GM18867 (cell line): ENCODE measurements around the gene LYRM4.

Experiments
- ATAC-seq: cut with Tn5 transposase; IDR thresholded peaks from one replicate; pipeline ENCODE4 v1.9.1; 2021; ENCODE audit warnings: mild to moderate bottlenecking, moderate library complexity; ENCODE audit not compliant: unreplicated experiment

Gene LYRM4

DNA sequence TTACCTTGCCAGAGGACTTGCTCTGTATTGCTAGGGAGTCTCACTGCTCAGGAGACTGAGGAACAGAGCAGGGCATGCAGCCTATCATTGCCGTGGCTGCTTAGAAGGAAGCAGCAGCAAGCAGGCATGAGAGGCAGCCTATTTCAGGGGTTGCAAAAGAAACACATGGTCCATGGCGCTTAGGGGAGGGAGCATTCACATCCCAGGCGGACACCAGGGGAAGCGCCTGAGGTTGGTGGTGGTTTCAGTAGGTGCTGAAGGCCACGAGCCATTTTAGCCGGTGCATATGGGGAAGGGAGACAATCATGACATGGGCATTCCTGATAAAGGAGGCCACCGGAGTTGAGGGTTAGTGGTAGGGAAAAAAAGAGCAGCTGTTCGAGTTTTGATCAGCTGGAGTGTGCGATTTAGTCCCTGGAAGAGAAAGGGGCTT is 21.5 kb upstream of the LYRM4 start:
- no peak for ATAC-seq

DNA sequence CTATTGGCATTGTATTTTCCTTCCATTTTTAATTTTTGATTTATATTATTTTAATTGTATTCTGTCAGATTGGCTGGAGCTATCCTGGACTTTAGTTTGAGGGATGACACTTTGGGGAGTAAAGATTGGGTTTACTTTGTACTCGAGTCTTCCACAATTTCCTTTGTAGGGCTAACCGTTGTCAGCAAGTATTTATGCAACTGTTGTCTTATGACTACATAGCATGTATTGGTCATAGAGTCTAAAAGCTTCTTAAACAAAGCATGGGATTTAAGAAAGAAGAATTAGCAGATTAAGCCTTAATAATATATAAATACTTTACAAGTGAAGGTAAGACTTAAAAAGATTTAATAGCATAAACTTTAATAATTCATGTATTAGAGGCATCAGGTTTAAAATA is 20.2 kb upstream of the LYRM4 start:
- no peak for ATAC-seq

DNA sequence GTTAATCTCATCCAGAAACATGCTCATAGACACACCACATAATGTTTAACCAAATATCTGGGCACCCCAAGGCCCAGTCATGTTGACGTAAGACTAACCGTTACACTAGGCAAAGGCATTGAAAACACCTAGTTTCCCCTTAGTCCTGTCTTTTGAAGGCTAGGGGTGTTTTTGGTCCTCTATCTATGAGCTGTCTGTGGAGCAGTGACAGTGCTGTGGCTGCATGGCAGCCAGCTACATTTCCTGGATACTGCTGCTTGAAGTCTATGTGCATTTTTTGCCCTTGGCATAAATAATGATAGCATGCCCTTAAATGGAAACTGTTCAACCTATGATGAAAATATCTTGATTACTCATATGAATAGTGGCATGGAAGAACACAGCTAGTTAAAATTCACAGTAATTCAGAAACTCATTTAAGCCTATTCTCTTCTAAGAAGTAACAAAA is 19.2 kb upstream of the LYRM4 start:
- ATAC-seq: no peak

DNA sequence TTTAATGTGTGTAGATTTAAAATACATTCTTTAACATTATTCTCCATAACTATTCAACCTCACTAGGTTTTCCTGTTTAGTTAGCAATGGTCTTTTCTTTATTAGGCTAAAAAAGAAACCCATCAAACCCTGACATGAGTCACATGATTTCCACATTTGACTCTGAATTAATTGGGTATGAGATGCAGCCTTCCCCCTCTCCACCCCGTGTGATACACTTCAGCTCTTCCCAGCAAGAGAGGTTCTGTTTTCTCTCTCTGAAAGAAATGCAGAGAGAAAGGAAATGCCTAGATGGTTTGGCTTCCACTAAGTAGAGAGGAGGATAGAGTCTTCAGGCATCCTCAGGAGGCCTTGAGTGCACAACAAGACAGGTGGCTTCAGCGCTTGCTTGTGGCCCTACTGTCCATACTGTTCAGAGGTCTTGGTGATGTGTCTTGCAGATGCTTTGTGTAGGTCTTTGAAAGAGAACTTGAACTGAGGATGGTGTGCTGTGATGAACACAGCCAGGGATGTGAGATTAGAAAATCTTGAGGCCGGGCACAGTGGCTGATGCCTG is 17.9 kb upstream of the LYRM4 start:
- no peak for ATAC-seq

DNA sequence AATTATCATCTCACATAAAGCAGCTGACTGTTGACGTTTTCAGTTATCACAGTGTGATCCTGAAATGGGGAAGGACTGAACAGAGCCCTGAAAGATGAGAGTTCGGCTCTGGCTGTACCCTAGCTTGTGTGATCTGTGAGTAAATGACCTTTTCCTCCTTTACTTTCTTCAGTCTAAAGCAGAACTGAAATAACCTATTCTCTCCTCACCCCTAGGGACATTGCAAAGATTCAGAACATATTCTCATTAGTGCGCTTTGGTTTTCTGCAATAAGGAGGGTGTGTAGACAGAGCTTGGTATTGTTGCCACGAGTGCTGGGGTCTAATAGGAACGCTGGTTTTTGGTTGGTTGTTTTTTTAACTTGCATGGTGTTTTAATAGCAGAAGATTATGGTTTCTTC is 17.3 kb upstream of the LYRM4 start:
- peak; percentile 86 for ATAC-seq

DNA sequence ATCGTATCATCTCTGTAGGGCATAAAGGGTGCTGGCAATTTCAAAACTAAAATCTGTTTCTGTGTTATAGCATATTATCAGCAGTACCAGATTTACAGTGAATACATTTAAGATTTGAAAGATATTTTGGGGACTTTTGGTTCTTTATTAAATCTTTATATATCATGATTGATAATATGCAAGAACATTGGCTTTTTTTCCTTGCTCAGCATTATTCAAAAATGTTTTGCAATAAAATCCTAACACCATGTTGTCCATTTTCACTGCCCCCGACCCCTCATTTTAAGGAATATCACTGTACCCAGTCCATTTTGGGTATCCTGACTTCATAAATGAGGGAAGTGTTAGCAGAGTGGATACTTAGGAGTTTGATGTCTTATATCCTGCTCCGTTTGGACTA is 16.8 kb upstream of the LYRM4 start:
- ATAC-seq: no peak

DNA sequence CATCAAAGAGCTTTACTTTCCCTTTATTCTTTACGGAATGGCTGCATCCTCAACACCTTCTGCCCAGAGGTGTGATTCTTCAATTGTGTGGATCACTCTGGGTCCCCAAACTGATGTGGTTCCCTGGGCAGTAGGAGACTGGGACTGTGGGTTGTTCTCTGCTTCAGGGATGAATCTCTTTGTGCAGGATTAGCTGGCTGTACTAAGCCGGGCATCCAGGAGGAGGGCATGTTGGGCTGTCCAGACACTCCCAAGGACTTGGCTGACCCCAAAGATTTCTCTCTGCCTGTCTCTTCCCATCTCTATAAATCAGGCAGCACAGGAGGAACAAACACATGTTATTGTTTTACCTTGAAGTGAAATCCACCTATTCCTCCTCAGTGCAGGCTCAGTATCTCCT is 15.8 kb upstream of the LYRM4 start:
- no peak for ATAC-seq

DNA sequence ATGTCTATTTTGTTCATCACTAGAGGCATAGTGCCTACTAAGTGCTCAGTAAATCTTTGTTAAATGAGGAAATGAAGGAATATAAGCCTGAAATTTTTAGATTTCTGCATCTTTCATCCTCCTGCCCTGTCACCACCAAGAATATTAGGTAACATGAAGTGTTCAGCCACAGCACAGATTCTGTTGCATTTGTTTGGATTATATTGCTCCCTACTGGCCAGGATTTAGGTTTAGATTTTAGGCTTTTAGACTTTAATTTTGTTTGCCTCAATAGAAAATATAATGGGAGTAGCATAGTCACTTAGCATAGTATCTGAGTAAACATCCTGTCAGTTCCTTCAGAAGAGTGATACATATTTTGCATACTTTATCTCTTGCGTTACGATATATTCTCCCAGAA is 14.7 kb upstream of the LYRM4 start:
- ATAC-seq: no peak

DNA sequence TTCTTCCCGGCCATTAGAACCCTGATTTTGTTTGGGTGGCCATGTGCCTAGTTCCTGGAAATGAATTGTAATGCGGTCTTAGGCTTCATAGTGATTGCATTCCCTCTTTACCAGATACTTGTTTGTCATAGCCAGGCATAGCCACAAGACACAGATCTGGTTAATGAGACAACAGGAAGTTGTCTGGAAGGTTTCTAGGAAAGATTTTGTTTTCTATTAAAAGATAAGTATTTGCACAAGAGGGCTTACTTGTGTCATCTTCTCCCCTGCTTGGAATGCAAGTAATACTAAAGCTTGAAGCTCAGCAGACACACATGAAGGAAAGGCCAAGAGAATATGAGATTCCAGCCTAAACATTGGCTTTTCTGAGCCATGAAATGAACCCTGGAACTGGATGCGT is 13.5 kb upstream of the LYRM4 start:
- no peak for ATAC-seq

DNA sequence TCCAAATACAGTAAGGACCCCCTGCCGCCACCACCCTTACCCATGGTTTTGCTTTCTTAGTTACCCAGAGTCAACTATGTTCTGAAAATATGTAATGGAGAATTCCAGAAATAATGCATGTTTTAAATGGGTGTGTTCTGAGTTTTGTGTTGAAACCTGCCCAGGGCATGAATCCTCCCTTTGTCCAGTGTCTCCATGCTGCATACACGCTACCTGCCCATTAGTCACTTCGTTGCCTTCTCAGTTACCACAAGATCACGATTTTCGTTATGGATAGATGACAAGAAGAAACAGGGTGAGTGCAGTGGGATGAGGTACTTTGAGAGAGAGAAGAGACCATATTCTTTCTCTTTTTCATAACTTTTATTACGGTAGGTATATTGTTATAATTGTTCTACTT is 11.2 kb upstream of the LYRM4 start:
- ATAC-seq: no peak

DNA sequence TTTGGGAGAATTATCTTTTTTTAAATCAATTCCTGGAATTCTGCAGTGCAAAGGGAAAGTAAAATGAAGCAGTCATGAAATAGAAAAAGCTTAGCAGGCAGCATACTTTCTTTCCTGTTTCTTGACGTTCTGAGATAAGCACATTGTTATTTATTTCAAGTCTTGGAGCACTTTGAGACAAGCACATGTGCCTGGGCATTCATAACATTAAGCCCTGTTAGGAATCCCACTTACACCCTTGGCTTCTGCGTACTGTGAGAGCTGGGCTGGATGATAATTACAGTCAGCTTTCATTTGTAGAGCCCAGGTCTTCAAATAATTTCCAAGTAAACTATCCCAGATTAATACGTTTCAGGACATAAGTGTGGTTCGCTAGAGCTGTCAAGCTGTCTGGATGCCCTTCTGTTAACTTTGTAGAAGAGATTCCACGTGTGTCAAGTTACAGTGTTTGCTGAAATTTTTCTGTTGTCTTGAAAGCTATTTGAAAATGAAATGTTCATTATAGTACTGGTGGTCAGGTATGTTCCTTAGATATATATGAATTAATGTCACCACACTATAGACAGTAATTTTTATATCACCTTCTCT is 9.4 kb upstream of the LYRM4 start:
- no peak for ATAC-seq

DNA sequence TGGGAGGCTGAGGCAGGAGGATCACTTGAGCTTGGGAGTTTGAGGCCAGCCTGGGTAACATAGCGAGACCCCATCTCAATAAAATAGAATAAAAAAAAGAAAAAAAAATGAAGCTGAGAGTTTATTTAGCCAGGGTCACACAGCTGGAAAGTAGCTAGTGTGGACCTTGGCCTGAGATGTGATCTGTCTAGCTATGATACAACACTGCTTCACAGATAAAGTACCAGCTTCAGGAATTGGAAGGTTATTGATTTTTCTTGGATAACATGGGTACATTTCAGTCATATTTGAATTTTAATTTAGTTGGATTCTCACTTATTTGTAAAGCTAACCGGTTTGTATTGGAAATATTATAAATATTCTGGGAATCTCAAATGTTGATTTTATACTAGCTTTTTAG is 5.7 kb upstream of the LYRM4 start:
- ATAC-seq: no peak

DNA sequence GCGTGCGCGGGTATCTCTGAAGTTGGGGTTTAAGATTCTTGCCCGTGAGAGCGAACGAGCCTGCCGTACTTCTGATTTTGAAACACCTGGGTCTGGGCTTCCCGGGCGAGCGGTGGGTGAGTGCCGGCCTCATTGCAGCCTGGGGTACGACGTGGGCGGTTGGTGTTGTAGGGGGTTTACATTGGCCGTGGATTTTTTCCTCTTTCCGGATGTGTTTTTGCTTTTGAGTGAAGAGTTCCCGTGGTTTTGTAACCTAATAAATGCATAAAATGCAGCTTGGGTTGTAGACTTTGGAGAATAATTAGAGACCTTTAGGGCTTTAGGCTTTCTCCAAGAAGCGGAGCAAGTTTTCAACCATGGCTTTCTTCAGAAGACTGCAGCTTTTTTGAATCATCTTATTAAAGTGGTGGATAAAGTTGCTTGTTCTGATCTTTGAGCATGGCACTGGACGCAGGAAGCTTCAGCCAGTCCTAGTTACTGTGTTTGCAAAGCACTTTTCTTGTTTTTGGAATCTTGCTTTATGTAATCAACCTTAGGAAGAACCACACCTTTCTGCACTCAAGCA is 877 bp upstream of the LYRM4 start:
- no peak for ATAC-seq

DNA sequence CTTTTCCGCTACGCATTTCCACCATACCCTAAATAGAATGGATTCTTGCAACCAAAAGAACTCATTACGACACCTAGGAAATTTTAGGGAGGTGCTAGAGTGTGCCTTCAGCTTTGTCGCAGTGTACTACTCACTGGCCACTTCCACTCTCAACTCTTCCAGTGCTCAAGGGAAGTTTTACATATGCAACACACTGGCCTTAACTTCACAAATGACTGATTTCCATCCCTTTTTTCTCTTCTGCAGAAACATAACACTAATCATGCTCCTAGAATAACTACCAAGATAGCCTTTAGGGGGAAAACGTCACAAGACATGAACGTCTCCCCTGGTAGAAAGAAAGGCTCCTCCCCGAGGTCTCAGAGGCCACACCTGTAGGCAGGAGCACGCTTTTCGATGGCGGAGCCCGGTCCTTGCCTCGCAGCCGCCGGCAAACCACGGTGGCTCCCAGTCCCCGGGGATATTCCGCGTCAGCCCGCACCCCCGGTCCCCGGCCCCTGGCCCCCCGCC is 584 bp downstream of the LYRM4 start:
- peak; percentile 70 for ATAC-seq

DNA sequence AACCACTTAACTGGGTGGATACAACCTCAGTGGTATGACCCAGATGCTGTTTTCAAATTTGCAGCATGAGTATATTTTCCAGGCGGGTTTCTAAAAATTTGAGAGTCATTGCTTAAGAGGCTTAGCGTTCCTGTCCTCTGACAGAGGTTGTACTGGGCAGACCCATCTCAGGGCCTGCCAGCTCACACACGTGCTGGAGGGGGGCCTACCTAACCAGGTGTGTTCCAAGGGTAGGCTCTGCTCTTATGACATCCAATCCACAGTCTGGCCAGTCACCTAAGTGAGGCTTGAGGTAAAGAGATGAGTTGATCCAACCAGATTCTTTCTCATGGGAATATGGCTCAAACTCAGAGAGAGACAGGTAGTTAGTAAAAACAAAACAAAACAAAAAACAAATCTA is 1.3 kb downstream of the LYRM4 start:
- no peak for ATAC-seq

DNA sequence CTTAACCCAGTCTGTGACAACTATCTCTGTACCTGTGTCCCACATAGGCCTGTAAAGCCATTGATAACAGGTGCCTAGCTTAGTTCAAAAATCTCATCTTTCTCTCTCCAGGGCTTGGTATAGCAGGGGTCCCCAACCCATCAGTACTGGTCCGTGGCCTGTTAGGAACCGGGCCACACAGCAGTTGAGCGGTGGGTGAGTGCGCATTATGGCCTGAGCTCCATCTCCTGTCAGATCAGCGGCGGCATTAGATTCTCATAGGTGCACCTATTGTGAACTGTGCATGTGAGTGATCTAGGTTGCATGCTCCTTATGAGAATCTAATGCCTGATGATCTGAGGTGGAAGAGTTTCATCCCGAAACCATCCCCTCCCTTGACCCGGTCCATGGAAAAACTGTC is 3.4 kb downstream of the LYRM4 start:
- no peak for ATAC-seq

DNA sequence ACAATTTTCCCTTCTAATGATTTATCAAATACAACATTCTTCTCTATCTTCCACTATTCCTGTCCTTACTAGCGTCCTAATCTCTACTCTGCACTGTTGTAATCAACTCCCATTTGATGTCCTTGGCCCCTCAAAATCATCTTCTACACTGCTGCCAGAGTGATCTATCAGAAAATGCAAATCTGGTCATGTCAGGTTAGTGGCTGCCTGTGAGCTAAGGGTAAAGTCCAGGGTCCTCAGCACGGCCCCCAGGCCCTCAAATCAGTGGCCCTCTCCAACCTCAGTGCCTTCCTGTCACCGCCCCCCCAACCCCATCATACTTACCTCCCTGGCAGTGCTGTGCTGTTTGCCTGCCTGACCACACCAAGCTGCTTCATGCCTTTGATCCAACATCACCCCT is 3.8 kb downstream of the LYRM4 start:
- ATAC-seq: no peak

DNA sequence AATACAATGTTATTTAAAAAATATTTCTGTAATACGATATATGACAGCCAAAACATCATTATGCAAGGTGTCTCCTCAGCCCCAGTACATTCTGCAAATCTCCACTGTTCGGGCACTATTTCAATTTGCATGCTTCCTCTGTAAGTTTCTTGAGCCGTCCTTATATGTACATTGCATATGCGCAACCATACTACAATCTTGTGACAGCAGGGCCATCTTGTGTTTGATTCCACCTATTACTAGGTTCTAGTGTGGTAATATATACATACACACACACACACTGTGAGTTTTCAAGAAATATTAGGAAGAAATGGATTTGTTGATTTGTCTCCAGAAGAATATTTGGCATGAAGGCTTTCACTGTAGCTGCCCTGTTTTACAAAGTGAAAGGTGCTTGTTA is 9.8 kb downstream of the LYRM4 start:
- ATAC-seq: no peak

DNA sequence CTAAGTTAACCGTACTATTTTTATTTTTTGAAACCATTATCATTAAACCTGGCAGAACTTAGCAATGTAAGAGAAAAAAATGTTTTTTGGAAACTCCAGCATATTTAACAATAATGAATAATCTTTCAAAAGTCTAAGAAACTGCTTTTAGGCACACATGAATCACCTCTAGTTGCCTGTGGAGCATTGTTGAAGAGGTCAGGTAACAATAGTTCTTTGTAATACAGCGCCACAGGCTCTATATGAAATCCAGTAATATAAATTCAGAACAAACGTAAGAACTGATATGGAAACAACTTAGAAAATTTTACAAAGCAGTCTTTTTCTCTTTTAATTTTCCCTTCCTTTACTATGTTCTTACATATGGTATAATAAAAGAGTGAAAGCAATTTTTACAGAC is 10.3 kb downstream of the LYRM4 start:
- no peak for ATAC-seq

DNA sequence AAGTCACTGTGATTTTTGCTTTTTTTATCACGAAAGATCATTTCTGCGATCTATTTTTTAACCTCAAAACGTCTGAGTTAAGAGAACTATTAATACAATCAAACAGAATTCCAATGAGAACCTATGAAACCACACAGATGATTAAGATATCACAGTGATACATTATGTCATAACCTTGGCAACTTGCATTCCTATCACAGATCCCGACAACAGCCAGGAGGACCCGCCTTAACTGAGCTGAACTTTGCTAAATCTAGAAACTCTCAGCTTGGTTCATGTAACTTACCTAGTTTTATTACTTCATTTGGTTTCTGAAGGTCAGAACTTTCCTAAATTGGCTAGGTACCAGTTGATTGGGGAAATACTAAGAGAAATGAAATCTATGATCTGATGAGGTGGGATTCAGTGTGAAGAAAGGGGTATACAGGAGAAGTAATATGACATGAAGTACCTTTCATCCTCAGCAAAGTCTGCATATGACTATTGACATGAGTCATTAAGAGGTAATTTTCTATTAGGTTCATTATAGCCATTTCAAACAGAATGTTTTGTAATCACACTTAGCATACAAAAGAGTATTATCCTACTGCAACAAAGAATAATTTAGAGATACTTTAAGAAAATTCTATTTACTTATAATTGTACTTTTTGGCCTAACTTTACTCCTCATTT is 11.2 kb downstream of the LYRM4 start:
- no peak for ATAC-seq

DNA sequence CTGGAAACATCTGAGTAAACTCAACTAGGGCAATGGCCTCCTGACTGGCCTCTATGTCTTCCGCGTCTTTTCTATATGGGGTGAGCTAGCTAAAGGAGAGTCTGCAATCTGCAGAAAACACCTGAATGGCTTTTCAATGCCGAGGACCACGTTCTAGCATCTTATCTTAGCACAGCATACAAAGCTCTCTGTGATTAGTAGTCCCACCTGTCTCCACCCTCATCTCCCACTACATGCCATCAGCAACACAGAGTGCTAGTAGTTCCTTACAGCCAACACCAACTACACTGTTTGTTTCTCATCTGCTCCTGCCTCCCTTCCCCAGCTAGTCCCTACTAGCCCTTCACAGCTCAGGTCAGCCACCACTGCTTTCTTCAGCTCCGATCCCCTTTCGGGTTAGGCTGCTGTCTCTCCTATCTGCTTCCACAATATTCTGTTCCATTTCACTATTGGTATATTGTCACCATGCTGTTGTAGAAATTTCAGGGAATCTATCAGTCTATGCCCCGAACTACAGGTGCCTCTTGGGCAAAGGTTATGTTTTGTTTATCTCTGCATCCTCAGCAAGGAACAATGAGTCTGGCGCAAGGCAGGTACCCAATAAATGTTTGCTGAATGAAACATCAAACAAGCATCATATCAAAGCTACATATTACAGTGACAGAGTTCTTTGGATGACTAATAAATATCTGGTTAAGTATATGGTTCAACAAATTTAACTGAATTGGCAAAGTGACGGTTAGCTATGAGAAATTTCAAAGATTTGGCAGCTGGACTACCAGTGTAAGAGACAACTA is 12.2 kb downstream of the LYRM4 start:
- ATAC-seq: no peak
